WTC11 (cell line): ENCODE measurements around the gene COL4A2. TPM values are rescaled to one million over a fixed set of nuclear protein-coding genes. Genes with fewer than 3 reads are reported as not detected.

Source experiments
- ATAC-seq: fragments of 200-7000 bp; cut with Tn5 transposase; 2 replicates; pipeline ENCODE4 v1.10.0; 2021; ENCODE audit warnings: mild to moderate bottlenecking, moderate library complexity
- CTCF ChIA-PET: fragments of 300-600 bp; sonication (Branson Sonifier 250); formaldehyde crosslinking; loops from one replicate; lab custom pipeline; 2021; ENCODE audit warnings: antibody characterized with exemption; lab: Charles Lee
- POLR2A ChIA-PET: fragments of 350-600 bp; sonication (Branson Sonifier 250); formaldehyde crosslinking; loops from one replicate; lab custom pipeline; 2021; ENCODE audit warnings: antibody characterized with exemption; lab: Charles Lee
- DNase-seq: peaks from one replicate; pipeline ENCODE4 v3.0.0; 2021; ENCODE audit warnings: low spot score
- H3K27ac Mint-ChIP-seq: 2 replicates; pipeline ENCODE4 v1.8.0; 2021; ENCODE audit warnings: mixed read lengths
- H3K27me3 Mint-ChIP-seq: 2 replicates; pipeline ENCODE4 v1.8.0; 2021; ENCODE audit warnings: low read depth, mild to moderate bottlenecking, moderate library complexity, mixed read lengths
- H3K36me3 Mint-ChIP-seq: 2 replicates; pipeline ENCODE4 v1.8.0; 2021; ENCODE audit warnings: mixed read lengths
- H3K4me1 Mint-ChIP-seq: 2 replicates; pipeline ENCODE4 v1.8.0; 2022; ENCODE audit warnings: mixed read lengths
- H3K4me3 Mint-ChIP-seq: 2 replicates; pipeline ENCODE4 v1.8.0; 2021; ENCODE audit warnings: mild to moderate bottlenecking, moderate library complexity, mixed read lengths
- H3K9me3 Mint-ChIP-seq: 2 replicates; pipeline ENCODE4 v1.8.0; 2021; ENCODE audit warnings: mixed read lengths
- ATF1 ChIP-seq: sonication (generic); formaldehyde crosslinking; IDR thresholded peaks from 2 replicates; pipeline ENCODE4 v1.8.1; 2023; ENCODE audit warnings: mild to moderate bottlenecking, moderate library complexity, missing genetic modification reagents
- ATF6 ChIP-seq: sonication (generic); formaldehyde crosslinking; IDR thresholded peaks from 2 replicates; pipeline ENCODE4 v1.8.1; 2023; ENCODE audit warnings: mild to moderate bottlenecking, missing genetic modification reagents
- CBFB ChIP-seq: sonication (generic); formaldehyde crosslinking; IDR thresholded peaks from 2 replicates; pipeline ENCODE4 v1.8.1; 2022; ENCODE audit warnings: mild to moderate bottlenecking, low read depth, missing genetic modification reagents
- CREM ChIP-seq: sonication (generic); formaldehyde crosslinking; IDR thresholded peaks from 2 replicates; pipeline ENCODE4 v1.8.1; 2022; ENCODE audit warnings: mild to moderate bottlenecking, missing genetic modification reagents, moderate library complexity
- CTCF ChIP-seq: fragments of 200-600 bp; IDR thresholded peaks from 2 replicates; pipeline ENCODE4 v1.8.0; 2022; ENCODE audit warnings: antibody characterized with exemption
- E2F4 ChIP-seq: sonication (generic); formaldehyde crosslinking; IDR thresholded peaks from 2 replicates; pipeline ENCODE4 v1.8.1; 2022; ENCODE audit warnings: low read depth, mild to moderate bottlenecking, moderate library complexity, missing genetic modification reagents, borderline replicate concordance
- E2F5 ChIP-seq: sonication (generic); formaldehyde crosslinking; IDR thresholded peaks from 2 replicates; pipeline ENCODE4 v1.8.1; 2022; ENCODE audit warnings: mild to moderate bottlenecking, moderate library complexity, missing genetic modification reagents
- FOXP1 ChIP-seq: sonication (generic); formaldehyde crosslinking; IDR thresholded peaks from 2 replicates; pipeline ENCODE4 v1.8.0; 2022; ENCODE audit warnings: missing genetic modification reagents, mild to moderate bottlenecking, moderate library complexity, borderline replicate concordance
- GABPB1 ChIP-seq: sonication (generic); formaldehyde crosslinking; IDR thresholded peaks from 2 replicates; pipeline ENCODE4 v1.8.1; 2023; ENCODE audit warnings: mild to moderate bottlenecking, missing genetic modification reagents
- MAX ChIP-seq: sonication (generic); formaldehyde crosslinking; IDR thresholded peaks from 2 replicates; pipeline ENCODE4 v1.8.0; 2022; ENCODE audit warnings: mild to moderate bottlenecking, missing genetic modification reagents
- MXD4 ChIP-seq: fragments of 250-450 bp; sonication (Bioruptor Pico); IDR thresholded peaks from 2 replicates; pipeline ENCODE4 v1.8.0; 2021; ENCODE audit warnings: mild to moderate bottlenecking, moderate library complexity, borderline replicate concordance
- NR2C2 ChIP-seq: sonication (generic); formaldehyde crosslinking; IDR thresholded peaks from 2 replicates; pipeline ENCODE4 v1.8.0; 2022; ENCODE audit warnings: mild to moderate bottlenecking, missing genetic modification reagents
- PRRX2 ChIP-seq: fragments of 250-450 bp; sonication (Bioruptor Pico); IDR thresholded peaks from 2 replicates; pipeline ENCODE4 v1.8.0; 2021; ENCODE audit warnings: mild to moderate bottlenecking
- RELA ChIP-seq: sonication (generic); formaldehyde crosslinking; IDR thresholded peaks from 2 replicates; pipeline ENCODE4 v1.8.1; 2022; ENCODE audit warnings: missing genetic modification reagents, mild to moderate bottlenecking, borderline replicate concordance
- SOX15 ChIP-seq: fragments of 250-450 bp; sonication (Bioruptor Pico); IDR thresholded peaks from 2 replicates; pipeline ENCODE4 v1.9.0; 2021; ENCODE audit warnings: mild to moderate bottlenecking
- STAT6 ChIP-seq: sonication (generic); formaldehyde crosslinking; conservative IDR thresholded peaks from 2 replicates; pipeline ENCODE4 v1.8.1; 2023; ENCODE audit warnings: mild to moderate bottlenecking, low read depth, missing genetic modification reagents, moderate library complexity
- TEAD4 ChIP-seq: sonication (generic); formaldehyde crosslinking; IDR thresholded peaks from 2 replicates; pipeline ENCODE4 v1.8.0; 2022; ENCODE audit warnings: mild to moderate bottlenecking, missing genetic modification reagents
- ZNF219 ChIP-seq: sonication (generic); formaldehyde crosslinking; IDR thresholded peaks from 2 replicates; pipeline ENCODE4 v1.8.0; 2023; ENCODE audit warnings: missing genetic modification reagents, mild to moderate bottlenecking, borderline replicate concordance
- ZNF281 ChIP-seq: sonication (generic); formaldehyde crosslinking; IDR thresholded peaks from 2 replicates; pipeline ENCODE4 v1.8.0; 2023; ENCODE audit warnings: mild to moderate bottlenecking, missing genetic modification reagents
- ZNF396 ChIP-seq: fragments of 250-450 bp; sonication (Bioruptor Pico); IDR thresholded peaks from 2 replicates; pipeline ENCODE4 v1.8.0; 2021; ENCODE audit warnings: mild to moderate bottlenecking, moderate library complexity, borderline replicate concordance
- total RNA-seq: library from RNA; stranded (reverse); gene quantifications from 3 replicates; pipeline ENCODE4 v1.2.3, GENCODE V29; 2021

Gene COL4A2
- total RNA-seq, 1 experiment from 2014 or later: 109 TPM

- no peak for TF ChIP-seq ATF6
- no peak for TF ChIP-seq MXD4 (CRISPR knock-in tag)
- TF ChIP-seq RELA: no peak
- no peak for TF ChIP-seq ZNF219 (CRISPR knock-in tag)
- TF ChIP-seq FOXP1 (CRISPR knock-in tag): no peak
- no peak for TF ChIP-seq PRRX2 (CRISPR knock-in tag)
These were observed 218.5 kb downstream of the COL4A2 start (continued) for GRCh38 chr13:110525328-110526319.

- CTCF ChIA-PET: interaction anchor here (1.8 kb wide), 1 partner anchor 73 kb away, joined by 23 read pairs; no protein-coding TSS in a partner anchor
- H3K27me3 Mint-ChIP-seq: no peaks in the 10 kb centered on the region; the same call in 1 of the 2 replicates
- TF ChIP-seq STAT6 (CRISPR knock-in tag): no peak
- no peak for TF ChIP-seq CREM
- no peak for TF ChIP-seq GABPB1 (CRISPR knock-in tag)
- TF ChIP-seq NR2C2 (CRISPR knock-in tag): no peak
- TF ChIP-seq TEAD4: no peak
- TF ChIP-seq E2F5 (CRISPR knock-in tag): no peak
- TF ChIP-seq, all 79 proteins: peak for 0
- H3K27ac Mint-ChIP-seq: peak overlapping the region; percentile 91
- H3K4me3 Mint-ChIP-seq: no peak overlapping the region
- H3K9me3 Mint-ChIP-seq: no peaks in the 10 kb centered on the region
- H3K4me1 Mint-ChIP-seq: peaks cover 53% of the 10 kb centered on the region
- H3K36me3 Mint-ChIP-seq: peaks cover 2% of the 10 kb centered on the region; the same call in 1 of the 2 replicates
- POLR2A ChIA-PET: no interaction called here
- no peak for ATAC-seq
- DNase-seq: no peak
These were observed 221.3 kb downstream of the COL4A2 start for GRCh38 chr13:110528371-110528770.

- H3K4me1 Mint-ChIP-seq: peaks cover 53% of the 10 kb centered on the region
- H3K4me3 Mint-ChIP-seq: no peak overlapping the region
- DNase-seq (no peak), ATAC-seq (no peak; the same call in 1 of the 2 replicates)
- H3K27me3 Mint-ChIP-seq: no peaks in the 10 kb centered on the region; the same call in 1 of the 2 replicates
- ChIA-PET POLR2A (no interaction called here), CTCF (interaction anchor here (1.8 kb wide), 1 partner anchor 73 kb away, joined by 23 read pairs; no protein-coding TSS in a partner anchor)
- H3K27ac Mint-ChIP-seq: peak overlapping the region; percentile 63; the same call in 1 of the 2 replicates
- no peaks in the 10 kb centered on the region for H3K9me3 Mint-ChIP-seq
- no peaks in the 10 kb centered on the region; the same call in 1 of the 2 replicates for H3K36me3 Mint-ChIP-seq
- TF ChIP-seq E2F4 (CRISPR knock-in tag): no peak
- TF ChIP-seq MAX (CRISPR knock-in tag): no peak
- TF ChIP-seq ATF1 (CRISPR knock-in tag): no peak
- no peak for TF ChIP-seq MXD4 (CRISPR knock-in tag)
- TF ChIP-seq CTCF: no peak
- no peak for TF ChIP-seq ZNF396
- TF ChIP-seq CBFB (CRISPR knock-in tag): no peak
- TF ChIP-seq SOX15 (CRISPR knock-in tag): no peak
- TF ChIP-seq PRRX2 (CRISPR knock-in tag): no peak
- no peak for TF ChIP-seq ZNF281
These were observed 221.8 kb downstream of the COL4A2 start for GRCh38 chr13:110528911-110529310.
